Measurements from ENCODE around the gene IL22RA2. TPM values are rescaled to one million over a fixed set of nuclear protein-coding genes. Genes with fewer than 3 reads are reported as not detected.

Gene IL22RA2
- total RNA-seq, 1 experiment from 2014 or later, result not detected

- in situ Hi-C loops (cut with HindIII; ENCODE audit: low pct_unique_long_range_greater_than_20kb, low sequenced_read_pairs) (no loop called here), intact Hi-C loops (cut with micrococcal nuclease; ENCODE audit: unreplicated experiment) (no loop called here)
- Histone ChIP-seq H3K4me1 (ENCODE audit: control insufficient read depth, insufficient read depth, low read length) (no peaks in the 10 kb centered on the region), H3K4me3 (ENCODE audit: low read depth in 2 of 2, low read length in 2 of 2) (no peak overlapping the region), H3K36me3 (ENCODE audit: control insufficient read depth, insufficient read depth, low read length) (no peaks in the 10 kb centered on the region), H3K9me3 (ENCODE audit: control insufficient read depth, insufficient read depth, low read depth, low read length) (no peaks in the 10 kb centered on the region), H3K27ac (ENCODE audit: low read length) (no peak overlapping the region), H3K27me3 (ENCODE audit: control insufficient read depth, insufficient read depth, low read length) (no peaks in the 10 kb centered on the region; the same call in 1 of the 2 replicates)
- no peak for TF ChIP-seq CTCF (IDR thresholded peaks at IDR 0.05)
- TF ChIP-seq TCF7L2 (IDR thresholded peaks at IDR 0.05; ENCODE audit: low read depth, low read length), result no peak
- no peak for TF ChIP-seq POLR2AphosphoS5 (IDR thresholded peaks at IDR 0.05; ENCODE audit: low read depth, low read length)
- no peak for TF ChIP-seq SIN3A (IDR thresholded peaks at IDR 0.05; ENCODE audit: borderline replicate concordance, insufficient read depth, low read depth, low read length)
- no peak for TF ChIP-seq REST (IDR thresholded peaks at IDR 0.05; ENCODE audit: insufficient read depth in 1 of 2, low read depth in 2 of 2, low read length in 1 of 2)
- CTCF ChIA-PET, result no interaction called here
- ATAC-seq (no peak), DNase-seq (ENCODE audit: low read depth, low spot score) (no peak)
- BruUV-seq (replicated peaks), result no TSS peak
- POLR2A ChIA-PET, result no interaction called here
Measured at GRCh38 chr6:137102050-137102848, 71.2 kb downstream of the IL22RA2 start.

GRCh38 chr6:137099689-137100403 lies 73.6 kb downstream of the IL22RA2 start:
- intact Hi-C loops (cut with micrococcal nuclease; ENCODE audit: unreplicated experiment), result no loop called here
- Histone ChIP-seq H3K9me3 (ENCODE audit: control insufficient read depth, insufficient read depth, low read depth, low read length) (no peaks in the 10 kb centered on the region), H3K4me3 (ENCODE audit: low read depth in 2 of 2, low read length in 2 of 2) (no peak overlapping the region), H3K27ac (ENCODE audit: low read length) (no peak overlapping the region), H3K36me3 (ENCODE audit: control insufficient read depth, insufficient read depth, low read length) (no peaks in the 10 kb centered on the region), H3K27me3 (ENCODE audit: control insufficient read depth, insufficient read depth, low read length) (no peaks in the 10 kb centered on the region; the same call in 1 of the 2 replicates), H3K4me1 (ENCODE audit: control insufficient read depth, insufficient read depth, low read length) (no peaks in the 10 kb centered on the region)
- BruUV-seq (replicated peaks), result no TSS peak
- ChIA-PET POLR2A (interaction anchor here (0.6 kb wide), 1 partner anchor 18 kb away, joined by 3 read pairs; no protein-coding TSS in a partner anchor), CTCF (no interaction called here)
- in situ Hi-C loops (cut with HindIII; ENCODE audit: low pct_unique_long_range_greater_than_20kb, low sequenced_read_pairs), result no loop called here
- TF ChIP-seq REST (IDR thresholded peaks at IDR 0.05; ENCODE audit: insufficient read depth in 1 of 2, low read depth in 2 of 2, low read length in 1 of 2) (no peak), SIN3A (IDR thresholded peaks at IDR 0.05; ENCODE audit: borderline replicate concordance, insufficient read depth, low read depth, low read length) (no peak), POLR2AphosphoS5 (IDR thresholded peaks at IDR 0.05; ENCODE audit: low read depth, low read length) (no peak), CTCF (IDR thresholded peaks at IDR 0.05) (no peak), TCF7L2 (IDR thresholded peaks at IDR 0.05; ENCODE audit: low read depth, low read length) (no peak)
- DNase-seq (ENCODE audit: low read depth, low spot score), result no peak
- ATAC-seq, result no peak

All from Panc1 (cell line).